Measurements from ENCODE around the gene PLLP.

DNA sequence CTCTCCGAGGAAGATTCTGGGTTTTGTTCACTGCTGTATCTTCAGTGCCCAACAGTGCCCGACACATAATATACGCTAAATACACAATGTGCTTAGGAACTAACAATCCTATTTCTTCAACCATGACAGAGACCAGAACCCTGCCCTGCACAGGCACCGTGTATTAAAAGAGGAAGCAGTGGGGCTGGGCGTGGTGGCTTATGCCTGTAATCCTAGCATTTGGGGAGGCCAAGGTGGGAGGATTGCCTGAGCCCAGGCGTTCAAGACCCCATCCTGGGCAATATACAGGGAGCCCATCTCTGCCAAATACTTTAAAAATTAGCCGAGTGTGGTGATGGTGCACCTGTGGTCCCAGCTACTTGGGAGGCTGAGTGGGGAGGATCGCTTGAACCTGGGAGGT, 20.1 kb downstream of the PLLP start:
- TF ChIP-seq, protein P1, sequence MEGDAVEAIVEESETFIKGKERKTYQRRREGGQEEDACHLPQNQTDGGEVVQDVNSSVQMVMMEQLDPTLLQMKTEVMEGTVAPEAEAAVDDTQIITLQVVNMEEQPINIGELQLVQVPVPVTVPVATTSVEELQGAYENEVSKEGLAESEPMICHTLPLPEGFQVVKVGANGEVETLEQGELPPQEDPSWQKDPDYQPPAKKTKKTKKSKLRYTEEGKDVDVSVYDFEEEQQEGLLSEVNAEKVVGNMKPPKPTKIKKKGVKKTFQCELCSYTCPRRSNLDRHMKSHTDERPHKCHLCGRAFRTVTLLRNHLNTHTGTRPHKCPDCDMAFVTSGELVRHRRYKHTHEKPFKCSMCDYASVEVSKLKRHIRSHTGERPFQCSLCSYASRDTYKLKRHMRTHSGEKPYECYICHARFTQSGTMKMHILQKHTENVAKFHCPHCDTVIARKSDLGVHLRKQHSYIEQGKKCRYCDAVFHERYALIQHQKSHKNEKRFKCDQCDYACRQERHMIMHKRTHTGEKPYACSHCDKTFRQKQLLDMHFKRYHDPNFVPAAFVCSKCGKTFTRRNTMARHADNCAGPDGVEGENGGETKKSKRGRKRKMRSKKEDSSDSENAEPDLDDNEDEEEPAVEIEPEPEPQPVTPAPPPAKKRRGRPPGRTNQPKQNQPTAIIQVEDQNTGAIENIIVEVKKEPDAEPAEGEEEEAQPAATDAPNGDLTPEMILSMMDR (IDR thresholded peaks at IDR 0.05) = no peak
- no peak for TF ChIP-seq POLR2A (IDR thresholded peaks at IDR 0.05)

All from esophagus squamous epithelium (tissue), 4 donors.